ENCODE results near the gene RAB17. TPM values are rescaled to one million over a fixed set of nuclear protein-coding genes. Genes with fewer than 3 reads are reported as not detected.

Gene RAB17
- polyA plus RNA-seq, 1 experiment, result 0.10 TPM

DNA sequence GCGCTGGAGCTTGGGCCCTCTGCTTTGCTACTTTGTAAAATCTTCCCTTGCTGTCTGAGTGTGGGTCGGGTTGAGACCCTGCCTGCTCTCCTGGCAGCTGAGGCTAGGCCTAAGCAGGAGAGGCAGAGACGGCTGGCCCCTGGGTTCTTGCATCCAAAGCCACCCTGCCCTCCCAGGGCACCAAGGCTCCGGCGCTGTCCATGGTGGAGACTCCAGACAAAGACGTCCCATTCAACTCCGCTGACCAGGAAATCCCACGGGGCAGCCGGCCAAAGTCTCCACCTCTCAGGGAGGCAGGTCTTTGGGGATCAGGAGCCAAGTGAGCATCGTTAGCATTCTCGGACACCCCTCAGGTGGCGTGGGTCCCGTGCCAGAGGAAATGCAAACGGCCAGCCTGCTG lies 26.7 kb downstream of the RAB17 start:
- CTCF ChIA-PET, result interaction anchor here (2.9 kb wide), 1 partner anchor 8 kb away, joined by 27 read pairs; no protein-coding TSS in a partner anchor
- POLR2A ChIA-PET, result no interaction called here
- DNase-seq (ENCODE audit: low read depth, low spot score), result no peak
- H3K27ac ChIP-seq (ENCODE audit: low read depth, low read length), result no peak overlapping the region
- peaks cover 8% of the 10 kb centered on the region for H3K27me3 ChIP-seq (ENCODE audit: control insufficient read depth, insufficient read depth, low read length)
- peaks cover 6% of the 10 kb centered on the region; the same call in 1 of the 2 replicates for H3K9me3 ChIP-seq (ENCODE audit: control insufficient read depth, insufficient read depth, low read length)
- TF ChIP-seq, protein P1, sequence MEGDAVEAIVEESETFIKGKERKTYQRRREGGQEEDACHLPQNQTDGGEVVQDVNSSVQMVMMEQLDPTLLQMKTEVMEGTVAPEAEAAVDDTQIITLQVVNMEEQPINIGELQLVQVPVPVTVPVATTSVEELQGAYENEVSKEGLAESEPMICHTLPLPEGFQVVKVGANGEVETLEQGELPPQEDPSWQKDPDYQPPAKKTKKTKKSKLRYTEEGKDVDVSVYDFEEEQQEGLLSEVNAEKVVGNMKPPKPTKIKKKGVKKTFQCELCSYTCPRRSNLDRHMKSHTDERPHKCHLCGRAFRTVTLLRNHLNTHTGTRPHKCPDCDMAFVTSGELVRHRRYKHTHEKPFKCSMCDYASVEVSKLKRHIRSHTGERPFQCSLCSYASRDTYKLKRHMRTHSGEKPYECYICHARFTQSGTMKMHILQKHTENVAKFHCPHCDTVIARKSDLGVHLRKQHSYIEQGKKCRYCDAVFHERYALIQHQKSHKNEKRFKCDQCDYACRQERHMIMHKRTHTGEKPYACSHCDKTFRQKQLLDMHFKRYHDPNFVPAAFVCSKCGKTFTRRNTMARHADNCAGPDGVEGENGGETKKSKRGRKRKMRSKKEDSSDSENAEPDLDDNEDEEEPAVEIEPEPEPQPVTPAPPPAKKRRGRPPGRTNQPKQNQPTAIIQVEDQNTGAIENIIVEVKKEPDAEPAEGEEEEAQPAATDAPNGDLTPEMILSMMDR (IDR thresholded peaks at IDR 0.05; ENCODE audit: low read depth, low read length), result no peak
- no peak overlapping the region for H3K4me3 ChIP-seq (ENCODE audit: low read depth, low read length)

DNA sequence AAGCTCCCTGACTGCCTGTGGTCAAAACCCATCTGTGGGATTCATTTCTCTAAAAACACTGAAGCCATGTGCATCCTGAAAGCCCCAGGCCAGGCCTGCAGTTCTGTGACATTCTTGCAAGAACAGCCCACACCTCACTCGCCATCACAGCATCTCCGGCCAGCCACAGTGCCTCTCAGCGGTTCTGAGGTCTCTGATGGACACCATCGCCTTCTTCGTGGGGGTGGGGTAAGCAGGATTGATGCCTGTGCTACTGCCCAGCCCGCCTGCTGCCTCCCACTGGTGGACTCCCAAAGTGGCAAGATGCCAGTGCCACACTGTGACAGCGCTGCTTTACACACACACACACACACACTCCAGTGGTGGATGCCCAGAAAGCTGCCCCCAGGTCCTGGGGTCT lies 29.3 kb downstream of the RAB17 start:
- no peak for DNase-seq (ENCODE audit: low read depth, low spot score)
- TF ChIP-seq, protein P1 (IDR thresholded peaks at IDR 0.05; ENCODE audit: low read depth, low read length), result no peak
- CTCF ChIA-PET, result interaction anchor here (2.9 kb wide), 1 partner anchor 11 kb away, joined by 27 read pairs; no protein-coding TSS in a partner anchor
- Histone ChIP-seq H3K4me3 (ENCODE audit: low read depth, low read length) (no peak overlapping the region), H3K9me3 (ENCODE audit: control insufficient read depth, insufficient read depth, low read length) (no peaks in the 10 kb centered on the region; the same call in 1 of the 2 replicates), H3K27me3 (ENCODE audit: control insufficient read depth, insufficient read depth, low read length) (peaks cover 8% of the 10 kb centered on the region), H3K27ac (ENCODE audit: low read depth, low read length) (no peak overlapping the region)
- POLR2A ChIA-PET, result no interaction called here

DNA sequence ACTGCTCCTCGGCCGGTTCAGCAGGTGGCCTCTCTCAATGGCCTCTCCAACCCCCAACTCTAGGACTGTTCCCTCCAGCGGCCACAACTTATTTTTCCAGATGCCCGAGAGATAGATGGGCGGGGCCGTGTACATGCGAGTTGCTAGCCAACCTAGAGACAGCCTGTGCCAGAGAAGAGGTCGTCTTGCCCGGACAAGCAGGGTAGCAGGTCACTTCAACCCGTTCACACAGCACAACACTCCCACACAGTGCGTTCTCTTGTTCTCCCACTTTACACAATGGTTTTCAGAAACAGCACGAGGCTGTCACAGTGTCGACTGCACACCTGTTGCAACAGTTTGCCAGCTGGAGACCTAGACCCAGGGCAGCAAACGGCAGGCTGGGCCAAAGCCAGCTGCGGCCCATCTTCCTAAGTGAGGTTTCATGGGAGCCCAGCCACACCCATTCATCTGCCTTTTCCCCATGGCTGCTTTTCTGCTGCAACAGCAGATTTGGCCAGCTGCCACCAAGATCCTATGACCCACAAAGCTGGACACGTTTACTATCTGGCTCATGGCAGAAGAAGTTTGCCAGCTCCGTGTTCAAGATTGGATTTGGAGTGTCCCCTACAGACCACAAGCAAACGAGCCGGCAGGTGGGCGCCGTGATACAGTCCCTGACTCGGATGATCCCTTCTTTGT lies 31.4 kb downstream of the RAB17 start:
- Histone ChIP-seq H3K4me3 (ENCODE audit: low read depth, low read length) (no peak overlapping the region), H3K9me3 (ENCODE audit: control insufficient read depth, insufficient read depth, low read length) (peaks cover 18% of the 10 kb centered on the region; the same call in 1 of the 2 replicates), H3K27ac (ENCODE audit: low read depth, low read length) (no peak overlapping the region), H3K27me3 (ENCODE audit: control insufficient read depth, insufficient read depth, low read length) (peaks cover 2% of the 10 kb centered on the region)
- CTCF ChIA-PET, result interaction anchor here (1.3 to 1.8 kb wide), 3 partner anchors 13 to 47 kb away, joined by 3 to 9 read pairs (median 6); no protein-coding TSS in a partner anchor
- POLR2A ChIA-PET, result no interaction called here
- TF ChIP-seq, protein P1 (IDR thresholded peaks at IDR 0.05; ENCODE audit: low read depth, low read length), result no peak
- peak; percentile 32 for DNase-seq (ENCODE audit: low read depth, low spot score)

DNA sequence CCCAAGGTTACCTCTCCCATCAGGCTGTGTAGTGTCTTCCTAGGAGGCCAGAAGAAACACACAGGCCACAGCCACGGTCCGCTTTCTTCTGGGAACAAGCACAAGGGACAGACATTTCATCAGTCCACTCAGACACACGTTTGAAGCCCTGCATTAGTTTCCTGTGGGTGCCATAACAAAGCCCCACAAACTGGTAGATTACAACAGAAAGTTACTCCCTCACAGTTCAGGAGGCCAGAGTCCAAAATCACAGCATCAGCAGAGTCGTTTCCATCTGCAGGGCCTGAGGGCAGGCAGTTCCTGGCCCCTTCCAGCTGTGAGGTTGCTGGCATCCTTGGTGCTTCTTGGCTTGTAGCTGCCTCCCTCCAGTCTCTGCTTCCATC lies 32.9 kb downstream of the RAB17 start:
- H3K4me3 ChIP-seq (ENCODE audit: low read depth, low read length), result no peak overlapping the region
- DNase-seq (ENCODE audit: low read depth, low spot score), result no peak
- TF ChIP-seq, protein P1 (IDR thresholded peaks at IDR 0.05; ENCODE audit: low read depth, low read length), result no peak
- CTCF ChIA-PET, result interaction anchor here (0.9 to 1.9 kb wide), 3 partner anchors 14 to 136 kb away, joined by 3 to 14 read pairs (median 6); no protein-coding TSS in a partner anchor
- H3K9me3 ChIP-seq (ENCODE audit: control insufficient read depth, insufficient read depth, low read length), result peaks cover 19% of the 10 kb centered on the region; the same call in 1 of the 2 replicates
- POLR2A ChIA-PET, result no interaction called here
- H3K27ac ChIP-seq (ENCODE audit: low read depth, low read length), result no peak overlapping the region
- H3K27me3 ChIP-seq (ENCODE audit: control insufficient read depth, insufficient read depth, low read length), result no peaks in the 10 kb centered on the region

All from AG04450 (cell line).